NCI-H146 treated with DMSO at 0.1 percent for 48 hours (cell line): ENCODE data around the gene HMGCL.
"Not testable (repeated sequence)": the region's sequence is repeated elsewhere in the genome, so short reads cannot be mapped to it uniquely, and the experiment has no call there.

Experiments used
- DNase-seq: peaks from one replicate; lab custom pipeline; 2025; ENCODE audit not compliant: unreplicated experiment; lab: John Stamatoyannopoulos, UW

The HMGCL gene

GRCh38 chr1:23799570-23800399 lies 25.4 kb downstream of the HMGCL start:
- DNase-seq, result no peak

DNA sequence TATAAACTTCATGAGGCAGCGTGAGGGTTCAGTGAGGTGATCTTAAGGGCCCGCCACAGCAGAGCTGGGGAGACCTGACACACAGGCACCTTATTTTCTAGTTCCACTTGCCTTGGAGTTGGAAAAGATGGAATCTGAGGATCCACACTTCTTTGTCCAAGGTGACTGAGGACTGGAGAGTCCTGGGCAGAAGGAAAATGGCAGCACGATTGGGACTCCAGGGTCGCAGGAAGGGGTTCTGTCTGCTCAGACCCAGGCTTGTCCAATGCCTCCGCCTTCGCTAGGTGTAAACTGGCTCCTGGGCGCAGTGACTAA lies 26.0 kb downstream of the HMGCL start:
- DNase-seq, result no peak

- no peak for DNase-seq
These were observed 26.5 kb downstream of the HMGCL start for GRCh38 chr1:23798662-23799142.

- no peak for DNase-seq
These were observed 27.5 kb downstream of the HMGCL start for GRCh38 chr1:23797478-23798448.

- no peak for DNase-seq
These were observed 28.6 kb downstream of the HMGCL start for GRCh38 chr1:23796466-23797271.

GRCh38 chr1:23795676-23796465 lies 29.4 kb downstream of the HMGCL start:
- DNase-seq, result no peak

- not testable (repeated sequence) for DNase-seq
These were observed 30.5 kb downstream of the HMGCL start for GRCh38 chr1:23794732-23795182.

DNA sequence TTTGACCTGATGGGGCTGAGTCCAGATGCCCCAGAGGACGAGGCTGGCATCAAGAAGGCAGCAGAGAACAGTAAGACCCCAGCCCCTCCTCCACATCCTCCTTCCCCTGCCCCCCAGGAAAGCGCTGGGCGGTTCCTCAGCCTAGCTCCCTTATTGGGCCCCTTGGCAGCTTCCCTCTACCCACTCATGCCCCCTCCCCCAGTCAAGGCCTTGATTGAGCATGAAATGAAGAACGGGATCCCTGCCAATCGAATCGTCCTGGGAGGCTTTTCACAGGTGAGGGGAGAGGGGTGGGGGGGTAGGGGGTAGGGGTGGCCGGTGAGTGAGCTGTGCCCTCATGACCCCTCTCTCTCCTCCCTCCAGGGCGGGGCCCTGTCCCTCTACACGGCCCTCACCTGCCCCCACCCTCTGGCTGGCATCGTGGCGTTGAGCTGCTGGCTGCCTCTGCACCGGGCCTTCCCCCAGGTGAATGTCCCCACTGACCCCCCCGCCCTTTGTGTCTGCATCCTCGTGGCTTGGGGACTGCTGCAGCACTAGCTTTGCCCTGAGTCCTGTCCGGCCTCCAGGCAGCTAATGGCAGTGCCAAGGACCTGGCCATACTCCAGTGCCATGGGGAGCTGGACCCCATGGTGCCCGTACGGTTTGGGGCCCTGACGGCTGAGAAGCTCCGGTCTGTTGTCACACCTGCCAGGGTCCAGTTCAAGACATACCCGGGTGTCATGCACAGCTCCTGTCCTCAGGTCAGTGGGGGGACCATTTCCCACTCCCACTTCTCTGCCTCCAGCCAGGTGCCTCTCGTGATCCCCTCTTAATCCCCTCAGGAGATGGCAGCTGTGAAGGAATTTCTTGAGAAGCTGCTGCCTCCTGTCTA lies 31.1 kb downstream of the HMGCL start:
- no peak for DNase-seq

GRCh38 chr1:23793018-23793781 lies 32.0 kb downstream of the HMGCL start:
- DNase-seq, result no peak

- DNase-seq, result no peak
These were observed 32.9 kb downstream of the HMGCL start for GRCh38 chr1:23792151-23792945.

DNA sequence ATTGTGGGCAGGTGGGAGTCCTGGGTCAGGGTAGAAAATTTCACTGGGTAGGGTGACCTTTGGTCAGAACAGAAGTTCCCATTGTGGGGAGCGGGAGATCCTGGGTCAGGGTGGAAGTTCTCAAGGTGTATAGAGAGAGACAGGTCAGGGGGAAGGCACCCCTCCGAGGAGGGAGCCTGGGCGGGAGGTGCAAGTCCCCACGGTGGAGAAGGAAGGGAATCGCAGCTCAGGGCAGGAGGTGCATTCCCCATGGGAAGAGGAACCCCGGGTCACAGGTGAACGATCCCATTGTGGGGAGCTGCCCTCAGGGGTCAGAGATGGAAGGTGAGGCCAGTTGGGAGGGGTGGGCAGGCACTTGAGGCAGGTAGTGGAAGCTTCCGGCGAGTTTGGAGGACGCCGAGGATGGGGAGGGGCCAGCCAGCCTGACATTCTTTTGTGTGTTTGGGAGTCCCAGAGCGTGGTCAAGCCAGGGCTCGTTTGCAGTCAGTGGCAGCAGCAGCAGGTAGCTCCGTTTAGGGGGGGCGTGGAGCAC lies 33.6 kb downstream of the HMGCL start:
- no peak for DNase-seq

- DNase-seq, result peak; percentile 42
These were observed 34.3 kb downstream of the HMGCL start, which contains the start of gene LYPLA2 for GRCh38 chr1:23790696-23791515. TSS of gene LYPLA2 (plus strand) at chr1:23791145. CDS start at chr1:23792683, 1,538 bp downstream.

GRCh38 chr1:23788695-23789094 lies 36.5 kb downstream of the HMGCL start:
- DNase-seq, result no peak

GRCh38 chr1:23787701-23788100 lies 37.5 kb downstream of the HMGCL start:
- no peak for DNase-seq

- no peak for DNase-seq
These were observed 40.4 kb downstream of the HMGCL start for GRCh38 chr1:23784846-23785245.

DNA sequence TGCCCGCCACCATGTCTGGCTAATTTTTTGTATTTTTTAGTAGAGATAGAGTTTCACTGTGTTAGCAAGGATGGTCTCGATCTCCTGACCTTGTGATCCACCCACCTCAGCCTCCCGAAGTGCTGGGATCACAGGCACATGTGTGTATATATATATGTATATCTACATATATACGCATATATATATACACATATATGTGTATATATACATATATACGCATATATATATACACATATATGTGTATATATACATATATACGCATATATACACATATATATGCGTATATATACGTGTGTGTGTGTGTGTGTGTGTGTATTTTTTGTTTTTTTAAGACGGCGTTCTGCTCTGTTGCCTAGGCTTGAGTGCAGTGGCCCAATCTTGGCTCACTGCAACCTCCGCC lies 42.1 kb downstream of the HMGCL start:
- not testable (repeated sequence) for DNase-seq
